NCI-H1436 (cell line): ENCODE measurements around the gene DSC2.

Source experiments
- DNase-seq: peaks from one replicate; lab custom pipeline; 2025; lab: John Stamatoyannopoulos, UW

Gene DSC2

GRCh38 chr18:31098878-31099277, 3.3 kb downstream of the DSC2 start:
- no peak for DNase-seq

GRCh38 chr18:31097666-31098065, 4.6 kb downstream of the DSC2 start:
- no peak for DNase-seq

- DNase-seq = no peak
These were observed 8.3 kb downstream of the DSC2 start for GRCh38 chr18:31093880-31094279.

- no peak for DNase-seq
These were observed 8.9 kb downstream of the DSC2 start for GRCh38 chr18:31093294-31093693.

GRCh38 chr18:31091350-31091749, 10.9 kb downstream of the DSC2 start:
- no peak for DNase-seq

GRCh38 chr18:31088532-31088931, 13.7 kb downstream of the DSC2 start:
- no peak for DNase-seq

- no peak for DNase-seq
These were observed 22.2 kb downstream of the DSC2 start for GRCh38 chr18:31079973-31080372.

GRCh38 chr18:31077878-31078277, 24.3 kb downstream of the DSC2 start:
- no peak for DNase-seq

- no peak for DNase-seq
These were observed 30.0 kb downstream of the DSC2 start for GRCh38 chr18:31072175-31072574.

- DNase-seq = no peak
These were observed 32.0 kb downstream of the DSC2 start for GRCh38 chr18:31070206-31070605.

GRCh38 chr18:31066266-31066665, 36.0 kb downstream of the DSC2 start:
- no peak for DNase-seq

GRCh38 chr18:31065036-31065773, 37.0 kb downstream of the DSC2 start:
- no peak for DNase-seq

GRCh38 chr18:31064130-31064529, 38.1 kb downstream of the DSC2 start:
- DNase-seq = no peak

GRCh38 chr18:31061945-31062344, 40.3 kb downstream of the DSC2 start:
- DNase-seq = no peak

- DNase-seq = no peak
These were observed 43.3 kb downstream of the DSC2 start for GRCh38 chr18:31058897-31059296.

GRCh38 chr18:31057917-31058316, 44.3 kb downstream of the DSC2 start:
- DNase-seq = no peak

- DNase-seq = no peak
These were observed 45.2 kb downstream of the DSC2 start for GRCh38 chr18:31057051-31057450.

GRCh38 chr18:31056296-31056695, 45.9 kb downstream of the DSC2 start:
- DNase-seq = no peak

- no peak for DNase-seq
These were observed 51.6 kb downstream of the DSC2 start for GRCh38 chr18:31050635-31051034.

GRCh38 chr18:31049189-31049588, 53.0 kb downstream of the DSC2 start:
- DNase-seq = no peak

- DNase-seq = no peak
These were observed 54.0 kb downstream of the DSC2 start for GRCh38 chr18:31048216-31048615.

GRCh38 chr18:31046916-31047315, 55.3 kb downstream of the DSC2 start:
- DNase-seq = no peak

- no peak for DNase-seq
These were observed 56.6 kb downstream of the DSC2 start for GRCh38 chr18:31045599-31045998.

- no peak for DNase-seq
These were observed 57.3 kb downstream of the DSC2 start for GRCh38 chr18:31044926-31045325.
